Kidney glomerular epithelial cell (primary cell): ENCODE data around the gene PPFIA1.
A peak's percentile ranks its signal among the peaks of the same experiment; 100 is the strongest.

ENCODE experiments used
- DNase-seq: peaks from one replicate; lab custom pipeline; 2025; lab: John Stamatoyannopoulos, UW

The PPFIA1 gene

DNA sequence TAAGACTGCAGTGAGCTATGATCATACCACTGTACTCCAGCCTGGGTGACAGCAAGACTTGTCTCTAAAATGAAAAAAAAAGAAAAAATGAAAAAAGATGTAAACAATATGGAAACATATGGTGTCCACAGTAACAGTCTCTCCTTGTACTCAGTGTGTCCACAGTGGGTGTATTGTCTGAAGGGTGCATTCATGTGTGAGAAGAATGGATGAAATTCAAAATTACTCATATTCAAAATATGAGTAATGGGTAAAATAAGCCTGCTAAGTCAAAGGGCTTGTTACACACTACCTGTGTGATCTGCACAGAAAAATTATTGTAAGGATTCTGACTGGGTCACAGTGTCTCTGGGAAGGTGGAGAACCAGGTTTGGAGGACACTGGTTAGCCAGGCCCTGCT, 26.9 kb downstream of the PPFIA1 start:
- peak; percentile 21 for DNase-seq

GRCh38 chr11:70298243-70298915, 27.9 kb downstream of the PPFIA1 start:
- DNase-seq = no peak

- DNase-seq = no peak
These were observed 29.1 kb downstream of the PPFIA1 start for GRCh38 chr11:70299636-70300035.

- no peak for DNase-seq
These were observed 30.7 kb downstream of the PPFIA1 start for GRCh38 chr11:70301191-70301590.

DNA sequence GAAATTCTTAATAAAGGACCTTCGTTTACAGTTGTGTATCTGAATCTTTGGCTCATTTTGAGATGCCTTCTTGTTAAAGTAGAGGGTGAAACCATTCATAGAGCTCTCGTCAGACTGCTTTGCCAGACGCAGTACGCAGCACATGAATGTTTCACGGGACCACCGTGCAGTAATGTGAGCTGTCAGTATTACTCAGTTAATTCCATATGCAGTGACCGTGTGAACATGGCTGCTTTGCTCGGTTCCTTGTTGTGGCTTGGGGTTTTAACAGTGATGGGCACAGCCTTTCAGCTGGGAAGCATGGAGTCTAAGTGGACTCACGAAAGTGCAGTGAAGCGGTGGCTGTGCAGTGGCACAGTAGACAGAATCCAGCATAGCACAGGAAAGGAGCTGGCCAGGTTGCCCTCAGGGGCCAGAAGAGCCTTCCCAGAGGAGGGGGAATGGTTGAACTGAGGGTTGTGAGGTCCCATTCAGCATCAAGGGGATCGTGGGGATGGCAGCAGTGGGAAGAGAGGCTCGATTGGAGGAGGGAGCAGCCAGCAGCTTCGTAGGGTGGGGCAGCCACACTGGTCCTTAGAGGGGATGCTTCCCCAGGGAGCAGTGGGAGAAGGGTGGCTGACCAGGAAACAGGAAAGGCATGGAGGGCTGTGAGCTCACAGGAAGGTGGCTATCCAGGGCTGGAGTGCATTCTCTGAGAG, 31.4 kb downstream of the PPFIA1 start:
- no peak for DNase-seq

DNA sequence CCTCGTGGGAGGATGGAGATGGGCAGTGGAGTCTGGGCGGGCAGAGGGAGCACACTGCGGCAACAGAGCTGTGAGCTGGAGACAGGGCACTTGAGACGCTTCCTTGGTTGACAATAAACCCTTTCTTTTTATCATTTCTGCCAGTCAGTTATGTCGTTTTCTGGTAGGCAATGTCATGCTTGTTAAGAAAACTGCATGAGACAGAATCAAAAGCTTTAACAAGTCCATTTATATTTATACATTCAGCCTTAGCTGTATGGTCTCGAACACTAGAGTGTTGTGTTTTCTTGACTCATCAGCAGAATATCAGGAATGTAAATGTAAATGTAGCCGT, 31.9 kb downstream of the PPFIA1 start:
- no peak for DNase-seq

GRCh38 chr11:70303070-70303469, 32.6 kb downstream of the PPFIA1 start:
- no peak for DNase-seq

DNA sequence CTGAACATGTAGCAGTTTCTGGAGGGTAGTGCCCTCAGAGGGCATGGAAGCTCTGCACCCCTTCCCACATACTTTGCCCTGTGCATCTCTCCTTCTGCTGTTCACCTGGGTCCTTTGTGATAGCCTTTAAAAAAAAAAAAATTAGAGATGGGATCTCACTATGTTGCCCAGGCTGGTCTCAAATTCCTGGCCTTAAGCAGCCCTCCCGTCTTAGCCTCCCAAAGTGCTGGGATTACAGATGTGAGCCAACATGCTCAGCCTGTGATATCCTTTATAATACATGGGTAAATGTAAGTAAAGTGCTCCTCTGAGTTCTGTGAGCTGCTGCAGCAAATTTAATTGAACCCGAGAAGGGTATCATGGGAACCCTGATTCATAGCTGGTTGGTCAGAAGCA, 33.7 kb downstream of the PPFIA1 start:
- no peak for DNase-seq

DNA sequence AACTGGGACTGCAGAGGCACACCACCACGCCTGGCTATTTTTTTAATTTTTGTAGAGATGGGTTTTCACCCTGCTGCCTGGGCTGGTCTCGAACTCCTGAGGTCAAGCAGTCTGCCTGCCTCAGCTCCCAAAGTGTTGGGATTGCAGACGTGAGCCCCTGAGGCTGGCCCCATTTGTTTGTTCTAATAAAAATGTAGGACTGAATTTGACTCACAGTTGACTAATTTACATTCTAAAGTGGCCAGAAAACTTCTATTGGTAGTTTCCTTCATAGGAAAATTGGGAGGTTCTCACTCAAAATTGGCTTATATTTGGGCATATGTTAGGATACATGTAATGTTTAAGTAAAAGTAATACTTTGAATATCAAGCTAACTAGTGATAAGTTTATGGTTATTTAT, 35.0 kb downstream of the PPFIA1 start:
- no peak for DNase-seq

- no peak for DNase-seq
These were observed 36.1 kb downstream of the PPFIA1 start for GRCh38 chr11:70306586-70307033.

GRCh38 chr11:70307176-70307575, 36.7 kb downstream of the PPFIA1 start:
- DNase-seq = no peak

- DNase-seq = no peak
These were observed 41.1 kb downstream of the PPFIA1 start for GRCh38 chr11:70311616-70312015.

- no peak for DNase-seq
These were observed 42.2 kb downstream of the PPFIA1 start for GRCh38 chr11:70312401-70313357.

- DNase-seq = no peak
These were observed 43.5 kb downstream of the PPFIA1 start for GRCh38 chr11:70313945-70314344.

DNA sequence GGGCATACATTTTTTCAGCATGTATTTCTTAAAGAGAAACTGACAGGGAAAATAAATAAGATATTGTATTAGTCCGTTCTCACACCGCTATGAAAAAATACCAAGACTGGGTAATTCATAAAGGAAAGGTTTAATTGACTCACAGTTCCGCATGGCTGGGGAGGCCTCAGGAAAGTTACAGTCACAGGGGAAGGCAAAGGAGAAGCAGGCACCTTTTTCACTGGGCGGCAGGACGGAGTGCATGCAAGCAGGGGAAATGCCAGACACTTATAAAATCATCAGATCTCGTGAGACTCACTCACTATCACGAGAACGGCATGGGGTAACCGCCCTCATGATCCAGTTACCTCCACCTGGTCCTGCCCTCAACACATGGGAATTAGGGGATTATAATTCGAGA, 44.2 kb downstream of the PPFIA1 start:
- DNase-seq = no peak

GRCh38 chr11:70315716-70316115, 45.2 kb downstream of the PPFIA1 start:
- DNase-seq = no peak

DNA sequence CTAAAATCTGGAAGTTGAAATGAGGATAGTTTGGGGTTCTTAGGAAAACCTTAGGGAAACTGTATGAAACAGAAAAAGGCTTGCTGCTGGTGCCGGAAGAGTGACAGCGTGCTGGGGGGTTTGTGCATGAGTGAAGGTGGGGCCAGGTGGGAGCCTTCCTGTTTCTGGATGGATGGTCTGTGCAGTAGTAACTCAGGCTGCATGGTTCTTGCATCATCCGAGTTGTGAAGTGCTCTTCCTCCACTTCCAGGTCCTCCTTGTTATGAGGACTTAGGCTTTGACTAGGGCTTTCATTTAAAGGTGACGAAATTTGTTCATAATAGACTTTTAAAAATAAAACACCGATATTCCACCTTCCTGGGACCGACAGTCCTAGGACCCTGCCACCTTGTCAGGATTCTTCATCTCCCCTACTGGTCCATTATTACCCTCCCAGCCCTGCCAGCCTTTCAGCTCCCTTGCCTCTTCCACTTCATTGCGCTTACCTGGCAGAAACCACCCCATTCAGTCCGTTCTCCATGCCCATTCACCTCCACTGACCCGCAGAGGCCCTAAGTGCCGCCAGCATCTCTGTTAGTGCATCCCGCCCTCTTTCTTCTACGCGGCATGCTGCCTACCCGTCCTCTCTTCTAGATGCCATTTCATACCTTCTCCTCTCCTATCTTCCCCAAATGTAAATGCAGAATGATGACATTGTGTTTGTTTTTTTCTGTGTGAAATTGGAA, 47.3 kb downstream of the PPFIA1 start:
- no peak for DNase-seq

GRCh38 chr11:70319396-70320076, 49.0 kb downstream of the PPFIA1 start:
- no peak for DNase-seq

GRCh38 chr11:70322666-70323065, 52.2 kb downstream of the PPFIA1 start:
- no peak for DNase-seq

GRCh38 chr11:70323806-70324205, 53.3 kb downstream of the PPFIA1 start:
- no peak for DNase-seq

DNA sequence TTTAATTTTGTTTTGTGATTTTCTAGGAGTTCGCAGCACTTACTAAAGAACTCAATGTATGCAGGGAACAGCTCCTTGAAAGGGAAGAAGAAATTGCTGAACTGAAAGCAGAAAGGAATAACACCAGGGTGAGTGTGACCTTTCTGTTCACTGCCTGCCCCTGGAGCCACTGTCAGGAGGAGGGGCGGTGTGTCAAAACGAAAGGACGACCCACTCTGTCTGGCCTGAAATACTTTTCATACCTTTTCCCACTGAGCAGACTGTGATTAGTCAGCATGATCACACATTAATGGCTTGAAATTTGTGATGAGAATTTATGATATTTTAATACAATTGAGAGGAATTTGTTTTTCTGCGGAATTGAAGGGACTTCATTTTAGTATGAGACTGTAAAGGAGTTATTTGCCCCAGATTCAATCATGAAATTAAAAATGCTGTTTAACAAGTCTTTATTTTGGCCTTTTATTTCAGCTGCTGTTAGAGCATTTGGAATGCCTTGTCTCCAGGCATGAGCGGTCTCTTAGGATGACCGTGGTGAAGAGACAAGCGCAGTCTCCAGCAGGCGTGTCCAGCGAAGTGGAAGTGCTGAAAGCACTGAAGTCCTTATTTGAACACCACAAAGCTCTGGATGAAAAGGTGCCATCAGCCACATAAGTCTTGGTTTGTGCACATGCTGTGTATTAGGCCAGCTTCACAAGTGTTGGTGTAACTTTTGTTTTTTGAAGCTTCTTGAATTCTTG, 54.1 kb downstream of the PPFIA1 start:
- DNase-seq = peak; percentile 71
